Erythroblast (primary cell): ENCODE measurements around the gene RAX.

Experiments used
- DNase-seq, 2 experiments: peaks; one replicate each; lab custom pipeline; 2025; lab: John Stamatoyannopoulos, UW
- GATA1 ChIP-seq: IDR thresholded peaks from 2 replicates; pipeline ENCODE4 v1.6.1; 2011; ENCODE audit warnings: low read depth, mild to moderate bottlenecking, control low read depth, low read length, moderate library complexity
- POLR2A ChIP-seq: IDR thresholded peaks from 2 replicates; pipeline ENCODE4 v1.6.1; 2011; ENCODE audit warnings: mild to moderate bottlenecking, low read length

RAX gene

GRCh38 chr18:59249199-59249774, 24.0 kb downstream of the RAX start:
- peak; percentile 63 to 78 for DNase-seq
- no peak for TF ChIP-seq POLR2A
- TF ChIP-seq GATA1 = no peak

DNA sequence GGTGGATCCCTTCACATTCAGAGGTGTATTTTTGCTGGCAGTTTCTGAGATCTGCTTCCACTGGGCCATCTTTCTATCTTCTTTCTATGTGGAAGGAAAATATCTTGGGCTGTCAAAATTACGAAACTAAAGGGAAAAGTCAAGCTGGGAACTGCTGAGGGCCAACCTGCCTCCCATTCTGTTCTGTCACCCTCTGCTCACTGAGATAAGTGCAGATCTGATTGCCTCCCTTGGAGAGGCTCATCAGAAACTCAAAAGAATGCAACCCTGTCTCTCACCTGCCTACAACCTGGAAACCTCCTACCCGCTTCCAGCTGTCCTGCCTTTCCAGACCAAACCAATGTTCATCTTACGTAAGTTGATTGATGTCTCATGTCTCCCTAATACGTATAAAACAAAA, 26.5 kb downstream of the RAX start:
- no peak for DNase-seq
- TF ChIP-seq POLR2A (no peak), GATA1 (no peak)

DNA sequence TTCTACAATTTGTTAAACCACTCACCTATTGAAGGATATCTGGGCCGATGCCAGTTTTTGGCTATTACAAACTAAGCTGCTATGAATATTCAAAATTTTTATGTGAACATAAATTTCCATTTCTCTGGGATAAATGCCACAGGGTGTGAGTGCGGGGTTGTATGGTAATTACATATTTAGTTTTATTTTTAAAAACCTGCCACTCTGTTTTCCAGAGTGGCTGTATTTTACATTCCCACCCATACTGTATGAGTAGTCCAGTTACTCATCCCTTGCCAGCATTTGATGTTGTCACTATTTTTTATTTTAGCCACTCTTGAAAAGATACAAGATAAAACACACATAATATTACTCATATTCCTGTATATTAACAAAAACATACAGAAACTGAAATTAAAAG, 30.3 kb downstream of the RAX start:
- TF ChIP-seq GATA1 (no peak), POLR2A (no peak)

GRCh38 chr18:59239642-59240041, 33.6 kb downstream of the RAX start:
- DNase-seq = peak in 1 of 2 experiments; percentile 12
- TF ChIP-seq POLR2A (no peak), GATA1 (no peak)

More for the DNA sequence above, 30.3 kb downstream of the RAX start:
- no peak for DNase-seq

DNA sequence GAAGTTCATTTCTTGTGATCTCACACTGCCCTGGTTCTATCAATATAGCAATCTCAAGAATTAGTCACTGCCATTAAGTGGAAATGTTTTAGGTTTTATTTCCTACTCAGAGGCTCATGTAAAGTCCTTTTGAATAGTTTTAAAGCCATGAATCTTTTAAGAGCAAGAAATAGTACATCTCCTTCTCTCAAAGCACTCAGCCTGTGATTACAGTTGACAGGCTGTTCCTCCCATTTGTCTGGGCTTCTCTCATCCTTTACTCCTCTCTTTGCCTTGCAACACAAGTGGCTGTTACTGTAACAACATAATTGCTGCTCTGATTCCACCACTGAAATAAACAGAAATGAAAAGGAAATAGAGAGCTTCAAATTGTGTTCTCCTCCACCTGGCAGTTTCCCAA, 34.9 kb downstream of the RAX start:
- DNase-seq = no peak
- TF ChIP-seq POLR2A = no peak
- TF ChIP-seq GATA1 = no peak

DNA sequence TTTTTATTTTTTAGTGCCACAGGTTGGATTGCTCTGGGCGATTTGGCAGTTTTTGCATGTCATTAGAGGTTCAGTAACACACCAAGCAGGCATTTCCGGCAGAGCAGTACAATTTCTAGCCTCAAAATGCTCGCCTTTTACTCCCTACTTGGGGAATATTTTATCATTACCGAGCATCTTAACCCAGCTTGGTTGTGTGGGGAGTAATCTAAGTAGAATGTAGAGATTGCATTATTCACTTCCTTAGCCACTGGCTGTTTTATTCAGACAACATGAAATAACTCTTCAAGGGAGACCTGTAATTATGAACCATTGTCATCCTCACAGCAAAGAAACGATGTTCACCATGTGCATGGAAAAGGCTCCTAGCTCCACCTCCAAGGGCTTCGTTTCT, 40.2 kb downstream of the RAX start:
- DNase-seq = no peak
- TF ChIP-seq GATA1 (no peak), POLR2A (no peak)

GRCh38 chr18:59232309-59233016, 40.8 kb downstream of the RAX start:
- TF ChIP-seq GATA1 (no peak), POLR2A (no peak)
- no peak for DNase-seq

- no peak for TF ChIP-seq GATA1
- no peak for TF ChIP-seq POLR2A
- DNase-seq = no peak
These were observed 41.4 kb downstream of the RAX start for GRCh38 chr18:59231877-59232276.

DNA sequence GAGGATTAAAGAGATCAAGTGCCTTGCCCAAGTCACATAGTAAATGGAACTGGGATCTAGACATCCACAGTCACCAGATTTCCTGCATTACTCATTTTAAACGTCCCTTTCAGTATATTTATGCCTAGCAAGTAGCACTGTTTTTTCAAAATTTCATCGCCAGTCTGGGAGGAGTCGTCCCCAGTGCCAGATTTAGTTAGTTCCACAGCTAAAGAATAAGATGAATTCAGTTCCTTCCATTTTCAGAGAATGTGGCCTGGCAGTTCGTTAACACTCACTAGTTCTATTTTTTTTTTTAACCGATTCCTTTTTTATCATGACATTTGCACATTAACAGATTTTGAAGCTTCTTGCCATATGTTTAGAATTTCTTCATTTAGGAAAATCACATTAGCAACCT, 42.1 kb downstream of the RAX start:
- no peak for DNase-seq
- TF ChIP-seq POLR2A (no peak), GATA1 (no peak)

- no peak for DNase-seq
- TF ChIP-seq GATA1 (no peak), POLR2A (no peak)
These were observed 43.4 kb downstream of the RAX start for GRCh38 chr18:59229701-59230443.

GRCh38 chr18:59229191-59229590, 44.1 kb downstream of the RAX start:
- no peak for TF ChIP-seq GATA1
- no peak for TF ChIP-seq POLR2A

GRCh38 chr18:59228351-59228750, 44.9 kb downstream of the RAX start:
- no peak for DNase-seq
- TF ChIP-seq POLR2A (no peak), GATA1 (no peak)

More at GRCh38 chr18:59229191-59229590, 44.1 kb downstream of the RAX start:
- no peak for DNase-seq

DNA sequence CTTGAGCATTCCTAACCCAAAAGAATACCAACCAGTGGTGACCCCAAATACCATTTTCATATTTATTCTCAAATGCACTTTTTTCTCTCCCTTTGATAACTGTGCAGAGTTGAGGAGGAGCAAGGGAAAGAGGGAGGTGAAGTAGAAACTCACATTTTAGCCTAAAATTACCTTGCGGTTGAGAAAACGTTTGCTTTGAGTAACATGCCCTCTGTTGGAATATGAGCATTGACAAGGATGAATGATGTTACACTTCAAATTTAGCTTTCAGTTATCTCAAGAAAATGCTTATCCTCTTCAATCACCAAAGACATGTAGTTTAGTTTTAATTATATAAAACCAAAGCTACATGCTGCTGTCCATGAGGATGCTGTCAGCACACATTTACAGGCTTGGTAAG, 50.9 kb downstream of the RAX start:
- no peak for TF ChIP-seq POLR2A
- no peak for TF ChIP-seq GATA1
- DNase-seq = no peak
